HG03045 (cell line): ENCODE results near the gene PRF1.

Experiments used
- ATAC-seq: cut with Tn5 transposase; IDR thresholded peaks from one replicate; pipeline ENCODE4 v1.9.1; 2021; ENCODE audit warnings: mild to moderate bottlenecking, moderate library complexity; ENCODE audit not compliant: unreplicated experiment

PRF1 gene

GRCh38 chr10:70562036-70562755, 40.3 kb downstream of the PRF1 start:
- ATAC-seq = no peak

DNA sequence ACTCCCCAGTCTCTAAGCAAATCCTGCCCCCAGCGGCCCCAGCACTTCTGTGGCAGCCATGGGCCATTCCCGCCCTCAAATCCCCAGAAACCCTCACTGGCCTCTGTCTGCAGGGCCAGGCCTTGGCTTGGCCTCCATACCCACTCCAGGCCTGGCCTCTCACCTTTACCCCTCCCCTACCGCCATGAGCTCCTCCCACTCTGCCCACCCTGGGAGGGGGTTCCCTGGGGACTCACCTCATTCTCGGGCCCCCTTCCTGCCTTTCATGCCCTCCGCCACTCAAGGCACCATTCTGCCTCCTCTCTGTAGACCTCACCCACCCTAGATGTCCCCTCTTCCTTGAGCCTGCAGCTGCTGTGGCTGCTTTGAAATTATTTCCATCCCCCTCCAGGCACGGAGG, 41.0 kb downstream of the PRF1 start:
- no peak for ATAC-seq

DNA sequence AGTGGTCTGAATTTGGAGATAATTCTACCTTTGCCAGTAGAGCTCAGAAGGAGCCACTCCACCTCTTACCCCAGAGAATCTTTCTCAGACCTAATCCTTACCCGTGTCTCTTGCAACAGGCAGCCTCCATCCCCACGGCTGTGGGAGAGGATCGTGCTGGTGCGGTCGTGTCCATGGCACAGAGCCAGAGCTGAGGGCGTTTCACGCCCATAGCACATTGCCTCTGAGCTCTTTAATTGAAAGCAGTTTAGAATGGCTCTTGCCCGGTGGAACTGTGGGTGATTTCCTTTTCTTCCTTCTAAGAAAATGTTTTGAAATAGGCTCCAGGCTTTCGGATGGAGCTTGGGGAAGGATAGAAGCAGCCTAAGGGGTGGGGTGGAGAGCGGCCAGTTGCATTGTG, 41.5 kb downstream of the PRF1 start:
- no peak for ATAC-seq

DNA sequence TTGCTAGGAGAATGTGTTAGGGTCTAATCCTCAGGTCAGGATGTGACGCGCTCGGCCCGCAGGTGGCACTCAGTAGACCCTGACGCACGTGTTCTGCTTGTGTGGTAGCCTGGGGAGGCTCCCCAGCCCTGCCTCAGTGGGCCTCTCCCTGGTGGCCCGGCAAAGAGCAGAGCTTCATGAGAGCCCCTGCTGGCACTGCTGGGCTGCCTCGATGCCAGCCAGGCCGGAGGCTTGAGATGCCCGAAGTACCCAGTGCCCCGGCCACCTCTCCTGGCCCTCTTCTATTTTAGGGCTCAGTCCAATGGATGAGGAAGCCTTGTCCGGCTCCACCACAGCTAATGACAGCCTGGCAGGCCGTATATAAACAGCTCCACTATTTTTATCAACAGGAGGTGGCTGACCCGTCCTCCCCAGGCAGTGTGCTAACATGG, 42.0 kb downstream of the PRF1 start:
- no peak for ATAC-seq

DNA sequence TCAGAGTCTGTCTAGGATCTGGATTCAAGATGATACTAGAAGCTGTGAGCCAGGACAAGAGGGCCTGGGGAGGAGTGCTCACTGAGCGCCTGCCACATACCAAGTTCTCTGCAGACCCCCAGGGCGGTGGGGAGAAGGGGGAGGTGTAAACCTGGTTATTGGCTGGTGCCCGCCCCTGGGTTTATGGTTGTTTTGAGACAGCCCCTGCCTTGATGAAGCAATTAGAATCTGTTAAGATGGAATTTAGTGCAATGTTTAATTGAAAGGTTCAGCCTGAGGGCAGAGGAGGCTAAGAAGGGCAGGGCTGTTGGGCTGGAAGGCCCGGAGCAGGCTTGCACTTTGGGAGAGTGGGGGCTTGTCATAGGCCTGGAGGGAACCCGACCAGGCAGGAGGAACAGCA, 42.7 kb downstream of the PRF1 start:
- no peak for ATAC-seq

- peak; percentile 43 for ATAC-seq
Observed at GRCh38 chr10:70558871-70559810, 43.4 kb downstream of the PRF1 start.

- no peak for ATAC-seq
Observed at GRCh38 chr10:70558295-70558694, 44.2 kb downstream of the PRF1 start.

DNA sequence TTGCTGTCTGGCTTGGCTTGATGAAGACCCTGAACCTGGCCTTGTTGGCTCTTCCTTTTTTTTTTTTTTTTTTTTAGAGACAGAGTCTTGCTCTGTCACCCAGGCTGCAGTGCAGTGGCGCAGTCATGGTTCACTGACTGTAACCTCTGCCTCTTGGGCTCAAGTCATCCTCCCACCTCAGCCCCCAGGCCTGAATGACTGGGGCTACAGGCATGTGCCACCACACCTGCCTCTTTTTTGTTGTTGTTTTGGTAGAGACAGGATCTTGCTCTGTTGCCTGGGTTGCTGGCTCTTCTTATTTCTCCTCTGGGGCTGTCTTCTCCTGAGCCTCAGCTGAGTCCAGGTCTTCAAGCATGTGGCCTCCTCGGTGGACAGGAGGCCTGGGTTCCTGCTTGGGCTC, 44.7 kb downstream of the PRF1 start:
- no peak for ATAC-seq

GRCh38 chr10:70557086-70557845, 45.3 kb downstream of the PRF1 start:
- no peak for ATAC-seq

DNA sequence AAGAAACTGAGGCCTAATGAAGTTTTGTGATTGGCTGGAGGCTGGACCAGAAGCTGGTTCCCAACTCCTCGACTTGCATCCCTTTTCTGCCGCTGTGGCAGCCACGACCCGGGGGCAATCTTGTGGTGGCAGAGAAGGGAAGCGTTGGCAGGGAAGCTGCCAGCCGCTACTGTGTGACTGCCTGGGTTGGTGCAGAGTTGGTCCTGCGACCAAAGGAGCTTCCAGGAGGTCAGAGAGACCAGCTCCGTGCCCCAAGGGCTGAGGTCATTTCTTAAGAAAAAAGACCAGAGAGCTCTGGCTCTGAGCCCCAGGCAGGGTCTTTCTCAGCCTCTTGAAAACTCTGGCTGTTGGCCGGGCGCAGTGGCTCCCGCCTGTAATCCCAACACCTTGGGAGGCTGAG, 47.2 kb downstream of the PRF1 start:
- ATAC-seq = no peak

DNA sequence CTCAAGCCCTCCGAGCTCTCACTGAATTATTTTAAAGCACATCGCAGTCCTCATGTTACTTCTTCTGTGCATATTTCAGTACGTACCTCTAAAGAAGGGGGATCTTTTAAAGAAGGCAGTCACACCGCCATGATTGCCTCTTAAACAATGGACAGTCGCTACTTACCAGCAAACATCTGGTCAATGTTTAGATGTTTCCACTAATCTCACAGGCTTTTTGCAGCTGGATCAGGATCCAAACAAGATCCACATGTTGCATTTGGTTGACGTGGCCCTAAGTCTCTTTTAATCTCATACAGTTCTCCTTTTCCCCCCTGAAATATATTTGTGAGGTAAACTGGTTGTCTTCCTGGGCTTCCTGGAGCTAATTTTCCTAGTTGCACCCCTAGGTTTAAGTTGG, 50.0 kb downstream of the PRF1 start:
- ATAC-seq = no peak

DNA sequence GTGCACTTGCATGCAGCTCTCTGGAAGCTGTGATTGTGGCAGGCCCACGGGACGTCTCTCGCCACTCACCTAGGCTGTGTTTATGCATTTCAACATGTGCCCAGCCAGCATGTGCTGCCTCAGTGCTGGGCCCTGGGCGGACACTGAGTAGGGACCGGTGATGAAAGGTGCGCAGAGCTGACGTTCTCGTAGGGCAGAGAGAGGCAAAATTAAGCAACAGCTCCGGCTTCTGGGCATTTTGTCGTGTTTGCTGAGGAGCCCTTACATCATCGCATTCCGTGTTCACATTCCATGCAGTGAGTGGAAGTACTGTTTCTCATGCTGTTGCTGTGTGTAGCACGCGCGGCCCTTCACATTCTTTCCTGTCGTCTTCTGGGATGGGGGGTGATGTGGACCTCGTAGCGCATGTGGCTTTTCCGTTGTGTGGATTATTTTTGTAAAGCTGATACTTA, 50.5 kb downstream of the PRF1 start:
- ATAC-seq = no peak

GRCh38 chr10:70551466-70551865, 51.1 kb downstream of the PRF1 start:
- no peak for ATAC-seq

GRCh38 chr10:70550459-70550858, 52.1 kb downstream of the PRF1 start:
- no peak for ATAC-seq

DNA sequence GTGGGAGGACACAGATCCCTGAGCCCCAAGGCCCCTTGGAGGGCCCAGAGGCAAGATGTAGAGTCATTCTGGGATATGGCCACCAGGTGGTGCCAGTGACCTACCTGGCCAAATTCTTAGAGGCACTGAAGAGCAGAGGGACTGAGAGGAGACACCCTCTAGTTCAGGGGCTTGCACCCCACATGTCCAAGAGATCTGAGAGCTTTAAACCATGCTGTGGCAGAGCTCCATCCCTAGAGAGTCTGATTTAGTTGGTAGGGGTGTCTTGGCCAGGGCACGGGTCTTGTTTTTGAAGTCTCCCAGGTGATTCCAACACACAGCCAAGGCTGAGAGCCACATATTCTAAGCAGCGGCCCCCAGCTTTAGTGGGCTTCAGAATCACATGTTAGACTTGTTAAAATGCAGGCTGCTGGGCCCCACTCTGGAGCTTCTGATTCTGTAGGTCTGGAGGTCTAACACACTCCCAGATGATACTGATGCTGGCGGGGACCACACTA, 52.5 kb downstream of the PRF1 start:
- no peak for ATAC-seq

DNA sequence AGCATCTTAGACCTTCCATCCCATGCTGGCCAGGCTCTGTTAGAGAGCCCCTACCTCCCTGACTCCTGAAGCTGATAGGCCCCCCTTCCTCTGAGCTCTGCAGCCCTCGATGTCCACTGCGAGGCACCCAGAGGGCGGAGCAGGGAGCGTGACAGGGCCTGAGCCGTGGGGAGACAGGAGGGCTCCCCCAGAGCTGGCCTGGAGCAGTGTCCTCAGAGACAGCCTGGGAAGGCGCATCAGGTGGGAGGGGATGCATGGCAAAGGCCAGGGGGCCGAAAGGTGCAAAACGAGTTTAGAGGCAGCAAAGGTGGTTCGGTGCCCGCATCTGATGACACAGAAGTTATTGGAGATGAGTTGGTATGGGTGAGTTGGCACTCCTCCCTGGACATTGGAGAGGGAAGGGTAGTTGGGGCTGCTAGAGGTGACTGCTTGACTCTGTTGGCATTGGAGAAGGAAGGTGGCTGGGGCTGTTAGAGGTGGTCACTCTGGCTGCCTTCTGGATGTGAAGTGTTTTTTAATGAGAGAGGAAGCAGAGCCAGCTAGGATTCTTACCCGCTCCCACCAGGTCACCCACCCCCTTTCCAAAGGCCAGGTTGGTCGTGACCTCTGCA, 53.1 kb downstream of the PRF1 start:
- ATAC-seq = no peak
